IMR-90 (cell line): ENCODE measurements around the gene NAPB.

ENCODE experiments used
- BHLHE40 ChIP-seq: fragments of 150-350 bp; IDR thresholded peaks from 2 replicates; pipeline ENCODE4 v1.6.1; 2016; ENCODE audit warnings: mild to moderate bottlenecking, low read depth, low read length
- CEBPB ChIP-seq: IDR thresholded peaks from 2 replicates; pipeline ENCODE4 v1.6.1; 2012; ENCODE audit warnings: low read depth, low read length, improper control_type of control experiment
- CHD1 ChIP-seq: IDR thresholded peaks from 2 replicates; pipeline ENCODE4 v1.6.1; 2012; ENCODE audit warnings: low read depth, low read length, improper control_type of control experiment
- CTCF ChIP-seq: conservative IDR thresholded peaks from 2 replicates; pipeline ENCODE4 v1.5.1; 2012; ENCODE audit warnings: mild to moderate bottlenecking, low read depth, low read length, improper control_type of control experiment
- ELK1 ChIP-seq: fragments of 150-350 bp; IDR thresholded peaks from 2 replicates; pipeline ENCODE4 v1.6.1; 2016; ENCODE audit warnings: low read depth, mild to moderate bottlenecking, low read length, moderate library complexity, borderline replicate concordance
- FOS ChIP-seq: fragments of 150-350 bp; IDR thresholded peaks from 2 replicates; pipeline ENCODE4 v1.6.1; 2016; ENCODE audit warnings: low read depth, low read length
- MAFK ChIP-seq: IDR thresholded peaks from 2 replicates; pipeline ENCODE4 v1.6.1; 2012; ENCODE audit warnings: low read depth, low read length, improper control_type of control experiment
- MXI1 ChIP-seq: IDR thresholded peaks from 2 replicates; pipeline ENCODE4 v1.6.1; 2012; ENCODE audit warnings: low read depth, mild to moderate bottlenecking, low read length, moderate library complexity, borderline replicate concordance
- NFE2L2 ChIP-seq: fragments of 150-350 bp; IDR thresholded peaks from 2 replicates; pipeline ENCODE4 v1.6.1; 2016; ENCODE audit warnings: low read depth, mild to moderate bottlenecking, low read length
- POLR2A ChIP-seq: IDR thresholded peaks from 2 replicates; pipeline ENCODE4 v1.6.1; 2012; ENCODE audit warnings: mild to moderate bottlenecking, low read depth, low read length
- RAD21 ChIP-seq: IDR thresholded peaks from 2 replicates; pipeline ENCODE4 v1.6.1; 2012; ENCODE audit warnings: low read length, improper control_type of control experiment
- SMC3 ChIP-seq: fragments of 150-350 bp; IDR thresholded peaks from 2 replicates; pipeline ENCODE4 v1.6.1; 2016; ENCODE audit warnings: low read depth, mild to moderate bottlenecking, antibody characterized with exemption, low read length, moderate library complexity
- USF2 ChIP-seq: fragments of 150-350 bp; IDR thresholded peaks from 2 replicates; pipeline ENCODE4 v1.6.1; 2017; ENCODE audit warnings: mild to moderate bottlenecking, antibody characterized with exemption, low read length, low read depth

- TF ChIP-seq CTCF (no peak), MAFK (no peak), POLR2A (no peak), FOS (no peak), RAD21 (no peak), CHD1 (no peak), SMC3 (no peak), NFE2L2 (no peak), BHLHE40 (no peak), ELK1 (no peak), CEBPB (no peak), USF2 (no peak), MXI1 (no peak)
Observed at GRCh38 chr20:23370873-23371272, 50.4 kb downstream of the NAPB start.
